AG04449 (cell line): Measurements from ENCODE around the gene HOXA9.

ENCODE experiments used
- CTCF ChIA-PET: fragments of 350-600 bp; formaldehyde crosslinking; extraction: SDS; loops from one replicate; lab custom pipeline; 2021; ENCODE audit warnings: antibody characterized with exemption; lab: Yijun Ruan, JAX
- POLR2A ChIA-PET: fragments of 400-600, 350-600 bp; formaldehyde crosslinking; extraction: SDS; loops from one replicate; lab custom pipeline; 2020; ENCODE audit warnings: antibody characterized with exemption, inconsistent platforms; lab: Yijun Ruan, JAX
- DNase-seq: peaks from one replicate; pipeline ENCODE4 v3.0.0-alpha.2; 2010; ENCODE audit warnings: low read depth, low spot score
- H3K4me3 ChIP-seq: 2 replicates; pipeline ENCODE4 v1.5.1; 2011; ENCODE audit warnings: low read depth, mild to moderate bottlenecking, control low read depth, low read length
- CTCF ChIP-seq: IDR thresholded peaks from one replicate; pipeline ENCODE4 v1.5.1; 2011; ENCODE audit warnings: mild to moderate bottlenecking, moderate library complexity, low read length, control low read depth, inconsistent platforms; ENCODE audit not compliant: insufficient read depth; ENCODE audit errors: missing control alignments

Gene HOXA9

GRCh38 chr7:27198138-27198841 lies 33.0 kb upstream of the HOXA9 start:
- CTCF ChIA-PET, result interaction anchor here (0.9 to 2.5 kb wide), 23 partner anchors 8 to 1074 kb away, joined by 3 to 14 read pairs (median 5); no protein-coding TSS in a partner anchor
- no peak for DNase-seq
- POLR2A ChIA-PET, result no interaction called here
- no peak for TF ChIP-seq CTCF
- no peak overlapping the region; the same call in 1 of the 2 replicates for H3K4me3 ChIP-seq

GRCh38 chr7:27197137-27198042 lies 32.1 kb upstream of the HOXA9 start:
- ChIA-PET CTCF (interaction anchor here (0.6 to 2.5 kb wide), 5 partner anchors 10 to 896 kb away, joined by 3 to 10 read pairs (median 7); no protein-coding TSS in a partner anchor), POLR2A (no interaction called here)
- TF ChIP-seq CTCF, result no peak
- no peak for DNase-seq
- no peak overlapping the region for H3K4me3 ChIP-seq

- no peak for DNase-seq
- POLR2A ChIA-PET, result interaction anchor here (0.6 kb wide), 1 partner anchor 656 kb away, joined by 4 read pairs; no protein-coding TSS in a partner anchor
- no peak overlapping the region for H3K4me3 ChIP-seq
- CTCF ChIA-PET, result interaction anchor here (0.6 to 4.9 kb wide), 60 partner anchors 8 to 1906 kb away, joined by 3 to 67 read pairs (median 5); partner anchors contain the start of genes HIBADH, HOXA10, HOXA11 and TAX1BP1
- peak; percentile 72 for TF ChIP-seq CTCF
These were observed 31.0 kb upstream of the HOXA9 start for GRCh38 chr7:27196287-27196767.

- no peak for TF ChIP-seq CTCF
- no peak for DNase-seq
- CTCF ChIA-PET, result interaction anchor here (0.8 to 4.9 kb wide), 38 partner anchors 9 to 1907 kb away, joined by 3 to 67 read pairs (median 5); partner anchors contain the start of genes HIBADH and HOXA11
- no peak overlapping the region for H3K4me3 ChIP-seq
- POLR2A ChIA-PET, result no interaction called here
These were observed 29.5 kb upstream of the HOXA9 start for GRCh38 chr7:27194686-27195379.

- no peak for DNase-seq
- TF ChIP-seq CTCF, result no peak
- ChIA-PET POLR2A (no interaction called here), CTCF (interaction anchor here (0.7 to 4.9 kb wide), 11 partner anchors 8 to 902 kb away, joined by 3 to 67 read pairs (median 25); partner anchors contain the start of gene HOXA11)
- no peak overlapping the region for H3K4me3 ChIP-seq
These were observed 28.6 kb upstream of the HOXA9 start for GRCh38 chr7:27194002-27194352.
